Measurements from ENCODE around the gene CLSTN3. TPM values are rescaled to one million over a fixed set of nuclear protein-coding genes. Genes with fewer than 3 reads are reported as not detected.

The CLSTN3 gene
- total and polyA plus RNA-seq, 3 donors from 2014 or later: 18.8 to 22.7 (median 19.9) TPM

- 94 to 97% methylated on average over 6 of the region's 6 CpGs for WGBS, 2 donors
- Histone ChIP-seq H3K4me1 (no peaks in the 10 kb centered on the region), H3K9me3 (no peaks in the 10 kb centered on the region), H3K27ac (no peak overlapping the region), H3K4me3 (no peak overlapping the region), H3K27me3 (no peaks in the 10 kb centered on the region), H3K36me3 (ENCODE audit: low read depth, missing control alignments) (no peaks in the 10 kb centered on the region)
- no peak for TF ChIP-seq POLR2A (IDR thresholded peaks at IDR 0.05)
- TF ChIP-seq CTCF (IDR thresholded peaks at IDR 0.05): no peak
- intact Hi-C loops (cut with DNase I; ENCODE audit: low total_unique reads): no loop called here
- no peak for DNase-seq
Measured at GRCh38 chr12:7150841-7151240, 20.7 kb downstream of the CLSTN3 start.

GRCh38 chr12:7151532-7151931 is 21.4 kb downstream of the CLSTN3 start:
- no peaks in the 10 kb centered on the region for H3K9me3 ChIP-seq
- no peaks in the 10 kb centered on the region for H3K4me1 ChIP-seq
- no peak for TF ChIP-seq POLR2A (IDR thresholded peaks at IDR 0.05)
- TF ChIP-seq CTCF (IDR thresholded peaks at IDR 0.05): no peak
- no peak for DNase-seq
- 89 to 93% methylated on average over 6 of the region's 6 CpGs for WGBS, 2 donors
- H3K4me3 ChIP-seq: no peak overlapping the region
- no peak overlapping the region for H3K27ac ChIP-seq
- no peaks in the 10 kb centered on the region for H3K36me3 ChIP-seq (ENCODE audit: low read depth, missing control alignments)
- intact Hi-C loops (cut with DNase I; ENCODE audit: low total_unique reads): no loop called here
- H3K27me3 ChIP-seq: no peaks in the 10 kb centered on the region

GRCh38 chr12:7152818-7153217 is 22.6 kb downstream of the CLSTN3 start:
- no peak for DNase-seq
- Histone ChIP-seq H3K4me3 (no peak overlapping the region), H3K36me3 (ENCODE audit: low read depth, missing control alignments) (no peaks in the 10 kb centered on the region), H3K9me3 (no peaks in the 10 kb centered on the region), H3K27me3 (no peaks in the 10 kb centered on the region), H3K27ac (no peak overlapping the region), H3K4me1 (no peaks in the 10 kb centered on the region)
- intact Hi-C loops (cut with DNase I; ENCODE audit: low total_unique reads): no loop called here
- 86 to 87% methylated on average over 4 of the region's 4 CpGs for WGBS, 2 donors
- TF ChIP-seq CTCF (IDR thresholded peaks at IDR 0.05) (no peak), POLR2A (IDR thresholded peaks at IDR 0.05) (no peak)

- TF ChIP-seq CTCF (IDR thresholded peaks at IDR 0.05) (no peak), POLR2A (IDR thresholded peaks at IDR 0.05) (no peak)
Measured at GRCh38 chr12:7154042-7154441, 23.9 kb downstream of the CLSTN3 start.

GRCh38 chr12:7154901-7155470 is 24.8 kb downstream of the CLSTN3 start:
- WGBS, 2 donors: 87 to 89% methylated on average over 12 of the region's 12 CpGs
- no peak overlapping the region for H3K27ac ChIP-seq
- intact Hi-C loops (cut with DNase I; ENCODE audit: low total_unique reads): no loop called here
- no peaks in the 10 kb centered on the region for H3K4me1 ChIP-seq
- no peaks in the 10 kb centered on the region for H3K36me3 ChIP-seq (ENCODE audit: low read depth, missing control alignments)
- DNase-seq: no peak
- H3K4me3 ChIP-seq: no peak overlapping the region
- no peaks in the 10 kb centered on the region for H3K9me3 ChIP-seq
- no peaks in the 10 kb centered on the region for H3K27me3 ChIP-seq
- no peak for TF ChIP-seq POLR2A (IDR thresholded peaks at IDR 0.05)
- TF ChIP-seq CTCF (IDR thresholded peaks at IDR 0.05): no peak

More at GRCh38 chr12:7154042-7154441, 23.9 kb downstream of the CLSTN3 start:
- intact Hi-C loops (cut with DNase I; ENCODE audit: low total_unique reads): no loop called here
- no peaks in the 10 kb centered on the region for H3K4me1 ChIP-seq
- no peak overlapping the region for H3K4me3 ChIP-seq
- H3K27ac ChIP-seq: no peak overlapping the region
- no peak for DNase-seq
- H3K36me3 ChIP-seq (ENCODE audit: low read depth, missing control alignments): no peaks in the 10 kb centered on the region
- no peaks in the 10 kb centered on the region for H3K27me3 ChIP-seq
- WGBS, 2 donors: 86 to 95% methylated on average over 6 of the region's 6 CpGs
- H3K9me3 ChIP-seq: no peaks in the 10 kb centered on the region

Data from testis (tissue), 3 donors.